HepG2 (cell line): ENCODE results near the gene VKORC1. TPM values are rescaled to one million over a fixed set of nuclear protein-coding genes. Genes with fewer than 3 reads are reported as not detected.
A peak's percentile ranks its signal among the peaks of the same experiment; 100 is the strongest.

ENCODE experiments used
- ARID5B ChIP-seq: IDR thresholded peaks from 2 replicates; pipeline ENCODE4 v1.4.0; 2020; ENCODE audit warnings: mild to moderate bottlenecking, missing genetic modification reagents
- ATAD3A ChIP-seq: sonication (generic); formaldehyde crosslinking; IDR thresholded peaks from 2 replicates; pipeline ENCODE4 v1.4.0; 2020; ENCODE audit warnings: missing genetic modification reagents
- FOSL2 ChIP-seq: sonication (generic); formaldehyde crosslinking; IDR thresholded peaks from 2 replicates; pipeline ENCODE4 v1.4.0; 2020; ENCODE audit warnings: missing genetic modification reagents
- GABPA ChIP-seq, 2 experiments: IDR thresholded peaks; 2 replicates each; pipeline ENCODE4 v1.6.1; 2011 to 2016; ENCODE audit warnings: low read depth in 2 of 2, low read length in 1 of 2, missing biosample characterization in 1 of 2, missing genetic modification characterization in 1 of 2
- HMGXB4 ChIP-seq, 2 experiments: sonication (generic) in 1 of 2; formaldehyde crosslinking in 1 of 2; IDR thresholded peaks; 2 replicates each; pipeline versions ENCODE4 v1.4.0 to v1.6.1; 2018 to 2020; ENCODE audit warnings: missing genetic modification reagents in 2 of 2, borderline replicate concordance in 1 of 2, low read depth in 1 of 2, mild to moderate bottlenecking in 1 of 2, missing biosample characterization in 1 of 2
- NFKBIZ ChIP-seq: IDR thresholded peaks from 2 replicates; pipeline ENCODE4 v1.6.1; 2018; ENCODE audit warnings: missing genetic modification reagents, missing compliant biosample characterization
- NRL ChIP-seq: sonication (generic); formaldehyde crosslinking; IDR thresholded peaks from 2 replicates; pipeline ENCODE4 v1.5.0; 2020; ENCODE audit warnings: missing genetic modification reagents, mild to moderate bottlenecking, moderate library complexity, borderline replicate concordance
- RORA ChIP-seq: sonication (generic); formaldehyde crosslinking; IDR thresholded peaks from 2 replicates; pipeline ENCODE4 v1.5.0; 2020; ENCODE audit warnings: mild to moderate bottlenecking, missing genetic modification reagents, moderate library complexity
- RXRA ChIP-seq: sonication (generic); formaldehyde crosslinking; IDR thresholded peaks from 2 replicates; pipeline ENCODE4 v1.5.1; 2020; ENCODE audit warnings: missing genetic modification reagents
- SMARCE1 ChIP-seq: fragments of 450-650 bp; IDR thresholded peaks from 2 replicates; pipeline ENCODE4 v1.6.1; 2017; ENCODE audit warnings: borderline replicate concordance
- TOPORS ChIP-seq: sonication (generic); formaldehyde crosslinking; IDR thresholded peaks from 2 replicates; pipeline ENCODE4 v1.8.0; 2023; ENCODE audit warnings: mild to moderate bottlenecking, missing genetic modification reagents
- ZBTB20 ChIP-seq: sonication (generic); formaldehyde crosslinking; IDR thresholded peaks from 2 replicates; pipeline ENCODE4 v1.8.1; 2023; ENCODE audit warnings: missing genetic modification reagents, low read depth, mild to moderate bottlenecking, borderline replicate concordance
- ZMYM2 ChIP-seq: sonication (generic); formaldehyde crosslinking; IDR thresholded peaks from 2 replicates; pipeline ENCODE4 v1.8.0; 2022; ENCODE audit warnings: mild to moderate bottlenecking, missing genetic modification reagents
- ZNF280B ChIP-seq: sonication (generic); formaldehyde crosslinking; IDR thresholded peaks from 2 replicates; pipeline ENCODE4 v1.5.0; 2020; ENCODE audit warnings: missing genetic modification reagents, mild to moderate bottlenecking, borderline replicate concordance
- ZNF430 ChIP-seq: sonication (generic); formaldehyde crosslinking; IDR thresholded peaks from 2 replicates; pipeline ENCODE4 v1.9.0; 2021; ENCODE audit warnings: mild to moderate bottlenecking, missing genetic modification reagents
- ZNF543 ChIP-seq: sonication (generic); formaldehyde crosslinking; IDR thresholded peaks from 2 replicates; pipeline ENCODE4 v1.4.0; 2020; ENCODE audit warnings: mild to moderate bottlenecking, missing genetic modification reagents
- ZNF552 ChIP-seq: sonication (generic); formaldehyde crosslinking; IDR thresholded peaks from 2 replicates; pipeline ENCODE4 v1.9.0; 2022; ENCODE audit warnings: missing genetic modification reagents, mild to moderate bottlenecking, borderline replicate concordance
- ZNF629 ChIP-seq: sonication (generic); formaldehyde crosslinking; conservative IDR thresholded peaks from 2 replicates; pipeline ENCODE4 v1.5.0; 2020; ENCODE audit warnings: missing genetic modification reagents
- ZNF670 ChIP-seq: sonication (generic); formaldehyde crosslinking; IDR thresholded peaks from 2 replicates; pipeline ENCODE4 v1.8.0; 2022; ENCODE audit warnings: mild to moderate bottlenecking, missing genetic modification reagents, borderline replicate concordance
- ZNF816 ChIP-seq: sonication (generic); formaldehyde crosslinking; IDR thresholded peaks from 2 replicates; pipeline ENCODE4 v1.8.0; 2022; ENCODE audit warnings: missing genetic modification reagents, mild to moderate bottlenecking, borderline replicate concordance
- ZNF850 ChIP-seq: sonication (generic); formaldehyde crosslinking; conservative IDR thresholded peaks from 2 replicates; pipeline ENCODE4 v1.9.0; 2021; ENCODE audit warnings: mild to moderate bottlenecking, missing genetic modification reagents
- ZSCAN22 ChIP-seq: sonication (generic); formaldehyde crosslinking; IDR thresholded peaks from 2 replicates; pipeline ENCODE4 v1.4.0; 2020; ENCODE audit warnings: mild to moderate bottlenecking, missing genetic modification reagents
- polyA plus RNA-seq, 8 experiments: library from polyadenylated mRNA; depleted of rRNA in 3 of 8; stranded (reverse) in 7 of 8; unstranded in 1 of 8; fragments of >200 nt; fragmentation: Illumina TruSeq in 4 of 8; extraction: Trizol in 4 of 8; gene quantifications; 2 replicates each; pipeline versions ENCODE4 v1.2.1 to v1.2.3, GENCODE V29; 2011 to 2016; ENCODE audit warnings: low read depth in 4 of 8, missing spikeins in 1 of 8, mixed read lengths in 1 of 8; ENCODE audit not compliant: insufficient read depth in 1 of 8
- total RNA-seq, 5 experiments: library from RNA; depleted of rRNA; stranded (reverse); fragments of >200 nt; fragmentation: Illumina TruSeq; extraction: Trizol; gene quantifications; 2 replicates each; pipeline ENCODE4 v1.2.3, GENCODE V29; 2016; ENCODE audit warnings: low read depth in 1 of 5

Gene VKORC1
- total and polyA plus RNA-seq, 2 of the 13 experiments (the other 11 are each of a cell fraction or from before 2014, with no cell fraction given): 141 to 615 TPM

GRCh38 chr16:31072540-31073141 lies 22.0 kb downstream of the VKORC1 start (continued):
- no peak for TF ChIP-seq RXRA (CRISPR knock-in tag)
- TF ChIP-seq ZNF850 (CRISPR knock-in tag): 0 out of 2 replicates have a peak, but pooled peaks have one; percentile 30
- TF ChIP-seq ZNF552: 0 out of 2 replicates have a peak, but pooled peaks have one; percentile 37
- 0 out of 2 replicates have a peak, but pooled peaks have one; percentile 5 for TF ChIP-seq GABPA (IDR thresholded peaks at IDR 0.05; ENCODE audit: low read depth, low read length)
- no peak for TF ChIP-seq GABPA (CRISPR knock-in tag; IDR thresholded peaks at IDR 0.05; ENCODE audit: low read depth)
- peak; percentile 77; the same call in 1 of the 2 replicates for TF ChIP-seq ZNF670
- TF ChIP-seq FOSL2 (CRISPR knock-in tag): peak; percentile 9; the same call in 1 of the 2 replicates
- TF ChIP-seq ZMYM2 (CRISPR knock-in tag): 0 out of 2 replicates have a peak, but pooled peaks have one; percentile 49
- TF ChIP-seq ZBTB20 (CRISPR knock-in tag): no peak
- no peak for TF ChIP-seq TOPORS (CRISPR knock-in tag)
- TF ChIP-seq ZNF629: peak; percentile 90
- no peak for TF ChIP-seq SMARCE1
- peak; percentile 52; the same call in 1 of the 2 replicates for TF ChIP-seq NRL (CRISPR knock-in tag)
- TF ChIP-seq ZNF280B: peak; percentile 82; the same call in 1 of the 2 replicates
- peak; percentile 25; the same call in 1 of the 2 replicates for TF ChIP-seq RORA
- no peak for TF ChIP-seq NFKBIZ (CRISPR knock-in tag)
- no peak for TF ChIP-seq ZNF543 (CRISPR knock-in tag)
- peak; percentile 2 to 8; a peak in 2 of 4 replicates for TF ChIP-seq HMGXB4 (CRISPR knock-in tag; IDR thresholded peaks at IDR 0.05; ENCODE audit: borderline replicate concordance in 1 of 2, low read depth in 1 of 2)
- TF ChIP-seq ZSCAN22 (CRISPR knock-in tag): no peak
- TF ChIP-seq ZNF430: peak; percentile 32; the same call in 1 of the 2 replicates
- peak; percentile 61; the same call in 1 of the 2 replicates for TF ChIP-seq ZNF816 (CRISPR knock-in tag)
- no peak for TF ChIP-seq ATAD3A (CRISPR knock-in tag)
- no peak for TF ChIP-seq ARID5B (CRISPR knock-in tag)
